Naive thymus-derived CD4-positive, alpha-beta T cell (primary cell): ENCODE data around the gene FSIP1. TPM values are rescaled to one million over a fixed set of nuclear protein-coding genes. Genes with fewer than 3 reads are reported as not detected.
A peak's percentile ranks its signal among the peaks of the same experiment; 100 is the strongest.

Experiments used
- ATAC-seq: fragments of 150-1000 bp; cut with Tn5 transposase; 2 replicates; pipeline ENCODE4 v1.10.0; 2021; ENCODE audit warnings: mild to moderate bottlenecking, moderate library complexity
- CTCF ChIA-PET: fragments of 350-600 bp; sonication (Branson Sonifier 250); formaldehyde crosslinking; loops from one replicate; lab custom pipeline; 2021; ENCODE audit warnings: antibody characterized with exemption; lab: Charles Lee
- POLR2A ChIA-PET: fragments of 350-600 bp; sonication (Branson Sonifier 250); formaldehyde crosslinking; loops from one replicate; lab custom pipeline; 2021; ENCODE audit warnings: antibody characterized with exemption, inconsistent platforms; lab: Charles Lee
- DNase-seq, 9 donors: peaks; one replicate each; pipeline versions ENCODE4 v3.0.0 to v3.0.0-alpha.2; 2020 to 2022; ENCODE audit warnings: mixed read lengths in 1 of 9
- H3K27ac ChIP-seq: one replicate; pipeline ENCODE4 v1.7.0; 2013; ENCODE audit warnings: mild to moderate bottlenecking, low read depth, low read length, moderate library complexity
- H3K27me3 ChIP-seq, 2 donors: one replicate each; pipeline ENCODE4 v1.7.0; 2013; ENCODE audit warnings: low read length in 2 of 2, mild to moderate bottlenecking in 2 of 2, moderate library complexity in 2 of 2; ENCODE audit not compliant: control insufficient read depth in 2 of 2, insufficient read depth in 2 of 2
- H3K36me3 ChIP-seq, 3 experiments: 1 replicate in 2 of 3; 2 replicates in 1 of 3; pipeline ENCODE4 v1.7.0; 2013; ENCODE audit warnings: low read length in 3 of 3, mild to moderate bottlenecking in 3 of 3, moderate library complexity in 1 of 3; ENCODE audit not compliant: insufficient read depth in 3 of 3, control insufficient read depth in 2 of 3
- H3K4me1 ChIP-seq, 2 donors: one replicate each; pipeline ENCODE4 v1.7.0; 2013; ENCODE audit warnings: low read length in 2 of 2, mild to moderate bottlenecking in 2 of 2, moderate library complexity in 1 of 2; ENCODE audit not compliant: control insufficient read depth in 2 of 2, insufficient read depth in 2 of 2
- H3K4me3 ChIP-seq: 2 replicates; pipeline ENCODE4 v1.7.0; 2013; ENCODE audit warnings: mild to moderate bottlenecking, low read length
- H3K9me3 ChIP-seq, 3 experiments: 1 replicate in 2 of 3; 2 replicates in 1 of 3; pipeline ENCODE4 v1.7.0; 2013; ENCODE audit warnings: low read length in 3 of 3; ENCODE audit not compliant: control insufficient read depth in 2 of 3
- H3K27ac Mint-ChIP-seq, 9 donors: one replicate each; pipeline ENCODE4 v1.8.0; 2020 to 2022; ENCODE audit warnings: mixed read lengths in 9 of 9, mild to moderate bottlenecking in 8 of 9, moderate library complexity in 5 of 9, inconsistent platforms in 2 of 9
- H3K27me3 Mint-ChIP-seq, 5 donors: one replicate each; pipeline ENCODE4 v1.8.0; 2021 to 2022; ENCODE audit warnings: mixed read lengths in 5 of 5, mild to moderate bottlenecking in 1 of 5
- H3K36me3 Mint-ChIP-seq, 5 donors: one replicate each; pipeline ENCODE4 v1.8.0; 2020 to 2022; ENCODE audit warnings: mixed read lengths in 5 of 5, mild to moderate bottlenecking in 3 of 5, inconsistent platforms in 1 of 5
- H3K4me1 Mint-ChIP-seq, 7 donors: one replicate each; pipeline ENCODE4 v1.8.0; 2020 to 2022; ENCODE audit warnings: mixed read lengths in 7 of 7, mild to moderate bottlenecking in 3 of 7, inconsistent platforms in 1 of 7
- H3K4me3 Mint-ChIP-seq, 10 donors: one replicate each; pipeline ENCODE4 v1.8.0; 2020 to 2022; ENCODE audit warnings: mild to moderate bottlenecking in 10 of 10, mixed read lengths in 10 of 10, moderate library complexity in 6 of 10, inconsistent platforms in 2 of 10
- H3K9me3 Mint-ChIP-seq, 11 donors: one replicate each; pipeline ENCODE4 v1.8.0; 2020 to 2022; ENCODE audit warnings: mixed read lengths in 11 of 11, mild to moderate bottlenecking in 4 of 11, inconsistent platforms in 1 of 11, moderate library complexity in 1 of 11
- intact Hi-C, 2 donors: fragments of 100-400 bp; cut with micrococcal nuclease; formaldehyde crosslinking; loops; one replicate each; pipeline ENCODE4 v1.15.1; 2023
- polyA plus RNA-seq, 2 donors: library from polyadenylated mRNA; unstranded; fragments of 300-500 nt; fragmentation: Illumina TruSeq; gene quantifications; one replicate each; pipeline ENCODE4 v1.2.3, GENCODE V29; 2021
- total RNA-seq, 6 experiments: library from RNA in 5 of 6; stranded (reverse) in 5 of 6; gene quantifications; 1 replicate in 5 of 6; 2 replicates in 1 of 6; pipeline ENCODE4 v1.2.3 and lab custom pipeline; 2021 to 2026

The FSIP1 gene
- total and polyA plus RNA-seq, 7 experiments from 2014 or later: 0.14 to 0.51 (median 0.26) TPM; not detected in 1

GRCh38 chr15:39803016-39803415 is 20.4 kb upstream of the FSIP1 start:
- peaks cover 0 to 3% of the 10 kb centered on the region in 2 donors for H3K27me3 ChIP-seq
- ChIA-PET POLR2A (no interaction called here), CTCF (no interaction called here)
- H3K27ac Mint-ChIP-seq: no peak overlapping the region
- intact Hi-C loops: loop anchor here in 1 of 2 donors (5.0 kb wide), 1 partner anchor 74 kb away; no protein-coding TSS in a partner anchor
- ATAC-seq (no peak), DNase-seq (no peak)
- H3K4me1 Mint-ChIP-seq: no peaks in the 10 kb centered on the region
- no peaks in the 10 kb centered on the region for H3K9me3 ChIP-seq
- no peak overlapping the region for H3K4me3 ChIP-seq
- no peaks in the 10 kb centered on the region for H3K4me1 ChIP-seq
- H3K4me3 Mint-ChIP-seq: no peak overlapping the region
- H3K9me3 Mint-ChIP-seq: peaks cover 0 to 2% (median 0%) of the 10 kb centered on the region in 11 donors
- H3K36me3 Mint-ChIP-seq: no peaks in the 10 kb centered on the region
- H3K36me3 ChIP-seq: no peaks in the 10 kb centered on the region
- H3K27me3 Mint-ChIP-seq: peaks cover 26 to 54% (median 31%) of the 10 kb centered on the region in 5 donors
- no peak overlapping the region for H3K27ac ChIP-seq

- Histone ChIP-seq H3K27ac (no peak overlapping the region), H3K4me1 (no peaks in the 10 kb centered on the region), H3K9me3 (no peaks in the 10 kb centered on the region), H3K36me3 (no peaks in the 10 kb centered on the region), H3K4me3 (no peak overlapping the region), H3K27me3 (peaks cover 0 to 3% of the 10 kb centered on the region in 2 donors)
- no peaks in the 10 kb centered on the region for H3K36me3 Mint-ChIP-seq
- H3K4me1 Mint-ChIP-seq: no peaks in the 10 kb centered on the region
- peak; percentile 31 for ATAC-seq
- peaks cover 0 to 1% (median 0%) of the 10 kb centered on the region in 11 donors for H3K9me3 Mint-ChIP-seq
- POLR2A ChIA-PET: no interaction called here
- no peak overlapping the region for H3K4me3 Mint-ChIP-seq
- intact Hi-C loops: loop anchor here in 1 of 2 donors (5.0 kb wide), 1 partner anchor 76 kb away; no protein-coding TSS in a partner anchor
- no peak overlapping the region for H3K27ac Mint-ChIP-seq
- peaks cover 26 to 65% (median 36%) of the 10 kb centered on the region in 5 donors for H3K27me3 Mint-ChIP-seq
- CTCF ChIA-PET: no interaction called here
- no peak for DNase-seq
Observed at GRCh38 chr15:39801641-39802309, 19.1 kb upstream of the FSIP1 start.

DNA sequence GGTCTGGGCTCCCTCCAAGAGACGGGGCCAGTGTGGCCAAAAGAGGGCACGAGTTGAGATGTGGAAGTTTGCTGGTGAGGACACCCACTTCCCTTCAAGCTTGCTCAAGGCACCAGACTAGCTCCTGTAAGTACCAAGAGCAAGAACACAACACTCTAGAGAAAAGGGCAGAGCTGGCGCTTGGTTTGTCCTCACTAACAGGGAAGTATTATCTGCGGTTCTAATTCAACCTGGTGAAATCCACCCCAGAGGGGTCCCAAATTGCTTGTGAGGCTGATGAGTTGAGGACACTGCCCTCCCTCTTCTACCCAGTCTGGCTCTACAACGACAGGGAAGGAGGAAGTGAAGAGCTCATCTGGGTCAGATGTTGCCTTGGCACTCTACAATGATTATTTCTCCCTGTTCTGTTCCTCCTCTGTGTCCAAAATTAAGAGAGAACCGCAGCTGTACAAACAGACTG is 16.9 kb upstream of the FSIP1 start:
- Mint-ChIP-seq H3K4me1 (no peaks in the 10 kb centered on the region), H3K9me3 (peaks cover 0 to 1% (median 0%) of the 10 kb centered on the region in 11 donors), H3K4me3 (no peak overlapping the region), H3K36me3 (no peaks in the 10 kb centered on the region), H3K27me3 (peaks cover 40 to 66% (median 52%) of the 10 kb centered on the region in 5 donors), H3K27ac (no peak overlapping the region)
- H3K27me3 ChIP-seq: peaks cover 0 to 3% of the 10 kb centered on the region in 2 donors
- H3K4me1 ChIP-seq: no peaks in the 10 kb centered on the region
- POLR2A ChIA-PET: no interaction called here
- H3K36me3 ChIP-seq: no peaks in the 10 kb centered on the region
- peak; percentile 58 for ATAC-seq
- CTCF ChIA-PET: no interaction called here
- no peak overlapping the region for H3K4me3 ChIP-seq
- intact Hi-C loops: loop anchor here in 1 of 2 donors (5.0 kb wide), 1 partner anchor 78 kb away; no protein-coding TSS in a partner anchor
- DNase-seq: no peak
- no peak overlapping the region for H3K27ac ChIP-seq
- no peaks in the 10 kb centered on the region for H3K9me3 ChIP-seq

DNA sequence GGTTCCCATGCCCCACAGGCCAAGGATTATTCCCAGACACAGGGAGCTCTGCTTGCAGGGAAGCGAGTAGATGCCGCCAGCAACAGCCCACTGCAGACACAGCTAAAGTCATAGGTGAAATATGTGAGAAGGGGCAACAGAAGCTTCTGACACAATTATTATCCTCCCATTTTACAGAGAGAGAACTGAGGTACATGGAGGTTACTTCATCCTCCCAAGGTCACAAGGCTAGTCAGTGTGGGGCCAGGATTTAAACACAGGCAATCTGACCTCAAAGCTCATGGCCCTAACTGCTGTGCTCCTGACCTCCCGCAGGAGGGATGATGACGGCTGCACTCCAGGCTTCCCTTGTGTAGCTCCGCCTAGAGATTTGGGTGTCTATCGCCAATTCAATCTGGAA is 15.7 kb upstream of the FSIP1 start:
- ChIA-PET POLR2A (no interaction called here), CTCF (no interaction called here)
- Histone ChIP-seq H3K27ac (no peak overlapping the region), H3K36me3 (no peaks in the 10 kb centered on the region), H3K4me3 (no peak overlapping the region), H3K27me3 (peaks cover 0 to 3% of the 10 kb centered on the region in 2 donors), H3K9me3 (no peaks in the 10 kb centered on the region), H3K4me1 (no peaks in the 10 kb centered on the region)
- H3K9me3 Mint-ChIP-seq: peaks cover 0 to under 1% (median 0%) of the 10 kb centered on the region in 11 donors
- ATAC-seq (no peak), DNase-seq (no peak)
- H3K27me3 Mint-ChIP-seq: peaks cover 46 to 69% (median 59%) of the 10 kb centered on the region in 5 donors
- H3K4me3 Mint-ChIP-seq: no peak overlapping the region
- intact Hi-C loops: no loop called here
- no peaks in the 10 kb centered on the region for H3K36me3 Mint-ChIP-seq
- H3K27ac Mint-ChIP-seq: no peak overlapping the region
- no peaks in the 10 kb centered on the region for H3K4me1 Mint-ChIP-seq

DNA sequence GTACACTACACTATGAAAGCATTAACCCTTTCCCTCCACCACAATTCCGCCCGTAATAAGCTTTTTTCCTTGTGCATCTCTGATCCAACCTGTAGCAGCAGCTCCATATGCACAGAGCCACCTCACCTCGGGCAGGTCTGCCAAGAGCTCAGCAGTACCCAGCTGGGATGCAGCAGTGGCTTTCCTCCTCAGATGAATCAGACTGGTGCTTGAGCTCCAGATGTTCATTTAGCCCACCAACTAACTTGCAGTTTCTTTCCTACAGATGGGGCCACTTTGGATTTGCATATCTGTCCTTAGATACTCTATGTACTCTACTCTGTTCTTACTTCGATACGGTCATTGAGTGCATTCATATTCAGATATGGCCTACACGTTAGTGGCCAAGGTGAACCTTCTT is 14.8 kb upstream of the FSIP1 start:
- no peak overlapping the region for H3K27ac ChIP-seq
- Mint-ChIP-seq H3K36me3 (no peaks in the 10 kb centered on the region), H3K4me1 (peaks cover 0 to 3% (median 0%) of the 10 kb centered on the region in 7 donors), H3K4me3 (no peak overlapping the region), H3K9me3 (no peaks in the 10 kb centered on the region), H3K27ac (no peak overlapping the region), H3K27me3 (peaks cover 50 to 68% (median 59%) of the 10 kb centered on the region in 5 donors)
- no peak for DNase-seq
- H3K4me3 ChIP-seq: no peak overlapping the region
- no peak for ATAC-seq
- ChIA-PET POLR2A (no interaction called here), CTCF (interaction anchor here (0.7 kb wide), 1 partner anchor 1198 kb away, joined by 3 read pairs; no protein-coding TSS in a partner anchor)
- H3K9me3 ChIP-seq: no peaks in the 10 kb centered on the region
- intact Hi-C loops: no loop called here
- H3K4me1 ChIP-seq: no peaks in the 10 kb centered on the region
- no peaks in the 10 kb centered on the region for H3K36me3 ChIP-seq
- H3K27me3 ChIP-seq: peaks cover 0 to 1% of the 10 kb centered on the region in 2 donors

- Mint-ChIP-seq H3K4me1 (peaks cover 0 to 3% (median 0%) of the 10 kb centered on the region in 7 donors), H3K4me3 (no peak overlapping the region), H3K9me3 (no peaks in the 10 kb centered on the region), H3K36me3 (no peaks in the 10 kb centered on the region), H3K27ac (no peak overlapping the region), H3K27me3 (peaks cover 50 to 62% (median 59%) of the 10 kb centered on the region in 5 donors)
- H3K36me3 ChIP-seq: no peaks in the 10 kb centered on the region
- intact Hi-C loops: no loop called here
- ATAC-seq (no peak), DNase-seq (no peak)
- H3K4me1 ChIP-seq: no peaks in the 10 kb centered on the region
- no peak overlapping the region for H3K27ac ChIP-seq
- POLR2A ChIA-PET: no interaction called here
- CTCF ChIA-PET: no interaction called here
- H3K27me3 ChIP-seq: no peaks in the 10 kb centered on the region
- no peak overlapping the region for H3K4me3 ChIP-seq
- no peaks in the 10 kb centered on the region for H3K9me3 ChIP-seq
Observed at GRCh38 chr15:39796601-39797000, 14.0 kb upstream of the FSIP1 start.
